ENCODE measurements around the gene OLFML1. TPM values are rescaled to one million over a fixed set of nuclear protein-coding genes. Genes with fewer than 3 reads are reported as not detected.

The OLFML1 gene
- total and polyA plus RNA-seq, 2 donors (not counting 3 experiments of a cell fraction or from before 2014, with no cell fraction given): not detected

- Histone ChIP-seq H3K4me3 (replicated peaks in 1 of 3; ENCODE audit: insufficient read depth in 1 of 3, low read depth in 1 of 3, low read length in 3 of 3) (no peak overlapping the region), H3K36me3 (ENCODE audit: control insufficient read depth in 2 of 2, extremely low read depth in 1 of 2, insufficient read depth in 2 of 2, low read length in 2 of 2) (no peaks in the 10 kb centered on the region), H3K9me1 (replicated peaks; ENCODE audit: control insufficient read depth, extremely low read depth, insufficient read depth, low read length) (no peaks in the 10 kb centered on the region), H3K9ac (replicated peaks; ENCODE audit: extremely low read depth, insufficient read depth, low read length) (no peak overlapping the region), H2AFZ (ENCODE audit: low read depth, low read length) (no peak overlapping the region), H3K79me2 (ENCODE audit: control insufficient read depth, insufficient read depth, low read length) (no peaks in the 10 kb centered on the region), H3K27ac (ENCODE audit: insufficient read depth, low read depth, low read length) (no peak overlapping the region), H3K9me3 (replicated peaks; ENCODE audit: control insufficient read depth, insufficient read depth, low read length) (no peaks in the 10 kb centered on the region), H3K4me1 (ENCODE audit: control insufficient read depth, extremely low read depth, insufficient read depth, low read length) (no peaks in the 10 kb centered on the region), H4K20me1 (replicated peaks; ENCODE audit: control insufficient read depth, extremely low read depth, insufficient read depth, low read length) (no peaks in the 10 kb centered on the region), H3K27me3 (ENCODE audit: control insufficient read depth in 2 of 2, insufficient read depth in 2 of 2, low read length in 2 of 2) (peaks cover 0 to 2% of the 10 kb centered on the region in 2 experiments), H3K4me2 (ENCODE audit: insufficient read depth, low read length) (no peak overlapping the region)
- TF ChIP-seq CTCF (IDR thresholded peaks at IDR 0.05; ENCODE audit: extremely low read depth in 1 of 2, insufficient read depth in 1 of 2, low read depth in 1 of 2, low read length in 2 of 2) (no peak), GATA2 (IDR thresholded peaks at IDR 0.05; ENCODE audit: insufficient read depth, insufficient read length, low read depth, low read length) (no peak), MYC (IDR thresholded peaks at IDR 0.05; ENCODE audit: low read depth, low read length) (no peak), POLR2AphosphoS5 (IDR thresholded peaks at IDR 0.05; ENCODE audit: insufficient read depth, low read depth, low read length) (no peak), POLR2A (IDR thresholded peaks at IDR 0.05; ENCODE audit: low read depth, low read length) (no peak), FOS (IDR thresholded peaks at IDR 0.05; ENCODE audit: borderline replicate concordance, insufficient read depth, low read length) (no peak), MAX (IDR thresholded peaks at IDR 0.05; ENCODE audit: insufficient read depth, insufficient read length) (no peak), JUN (IDR thresholded peaks at IDR 0.05; ENCODE audit: borderline replicate concordance, insufficient read depth, insufficient read length, low read depth) (no peak), EZH2 (IDR thresholded peaks at IDR 0.05; ENCODE audit: borderline replicate concordance, low read depth, low read length, severe bottlenecking) (no peak)
- FAIRE-seq (no peak), DNase-seq (ENCODE audit: low read depth, low spot score) (no peak)
- POLR2A ChIA-PET: no interaction called here
- CTCF ChIA-PET: interaction anchor here (0.7 to 1.2 kb wide), 5 partner anchors 10 to 357 kb away, joined by 3 to 5 read pairs (median 3); no protein-coding TSS in a partner anchor
- BruUV-seq (replicated peaks): no TSS peak
- dilution Hi-C loops (cut with MboI; ENCODE audit: extremely low pct_ligation_motif_present, low sequenced_read_pairs): no loop called here
- intact Hi-C loops (cut with micrococcal nuclease): no loop called here
Observed at GRCh38 chr11:7454854-7455253, 30.5 kb upstream of the OLFML1 start.
